Measurements from ENCODE around the gene ZNF160.

The ZNF160 gene

GRCh38 chr19:53091413-53092254 is 11.6 kb downstream of the ZNF160 start:
- Histone ChIP-seq H3K36me3 (ENCODE audit: control insufficient read depth, insufficient read depth, low read length, severe bottlenecking) (peaks cover 47% of the 10 kb centered on the region), H3K27me3 (replicated peaks; ENCODE audit: control insufficient read depth, insufficient read depth, low read length) (no peaks in the 10 kb centered on the region), H3K4me3 (ENCODE audit: low read length) (no peak overlapping the region), H3K9ac (ENCODE audit: low read length) (no peak overlapping the region), H3K4me1 (ENCODE audit: control insufficient read depth, insufficient read depth, low read length) (no peaks in the 10 kb centered on the region), H3K9me3 (ENCODE audit: control insufficient read depth, low read length) (no peaks in the 10 kb centered on the region)
- DNase-seq (ENCODE audit: low read depth): no peak

- Histone ChIP-seq H3K9me3 (ENCODE audit: control insufficient read depth, low read length) (no peaks in the 10 kb centered on the region), H3K36me3 (ENCODE audit: control insufficient read depth, insufficient read depth, low read length, severe bottlenecking) (peaks cover 82% of the 10 kb centered on the region), H3K9ac (ENCODE audit: low read length) (no peak overlapping the region), H3K27me3 (replicated peaks; ENCODE audit: control insufficient read depth, insufficient read depth, low read length) (no peaks in the 10 kb centered on the region), H3K4me3 (ENCODE audit: low read length) (no peak overlapping the region), H3K4me1 (ENCODE audit: control insufficient read depth, insufficient read depth, low read length) (no peaks in the 10 kb centered on the region)
- DNase-seq (ENCODE audit: low read depth): no peak
Observed at GRCh38 chr19:53088091-53088490, 15.1 kb downstream of the ZNF160 start.

GRCh38 chr19:53086949-53087348 is 16.3 kb downstream of the ZNF160 start:
- peak; percentile 26 for DNase-seq (ENCODE audit: low read depth)
- no peaks in the 10 kb centered on the region for H3K9me3 ChIP-seq (ENCODE audit: control insufficient read depth, low read length)
- H3K27me3 ChIP-seq (replicated peaks; ENCODE audit: control insufficient read depth, insufficient read depth, low read length): no peaks in the 10 kb centered on the region
- H3K4me1 ChIP-seq (ENCODE audit: control insufficient read depth, insufficient read depth, low read length): no peaks in the 10 kb centered on the region
- no peak overlapping the region for H3K4me3 ChIP-seq (ENCODE audit: low read length)
- peaks cover 91% of the 10 kb centered on the region for H3K36me3 ChIP-seq (ENCODE audit: control insufficient read depth, insufficient read depth, low read length, severe bottlenecking)
- H3K9ac ChIP-seq (ENCODE audit: low read length): no peak overlapping the region

- Histone ChIP-seq H3K9me3 (ENCODE audit: control insufficient read depth, low read length) (peaks cover 8% of the 10 kb centered on the region), H3K36me3 (ENCODE audit: control insufficient read depth, insufficient read depth, low read length, severe bottlenecking) (peaks cover 91% of the 10 kb centered on the region), H3K4me3 (ENCODE audit: low read length) (no peak overlapping the region), H3K27me3 (replicated peaks; ENCODE audit: control insufficient read depth, insufficient read depth, low read length) (no peaks in the 10 kb centered on the region), H3K4me1 (ENCODE audit: control insufficient read depth, insufficient read depth, low read length) (no peaks in the 10 kb centered on the region), H3K9ac (ENCODE audit: low read length) (no peak overlapping the region)
- no peak for DNase-seq (ENCODE audit: low read depth)
Observed at GRCh38 chr19:53085496-53085895, 17.7 kb downstream of the ZNF160 start.

GRCh38 chr19:53082929-53083328 is 20.3 kb downstream of the ZNF160 start:
- peaks cover 11% of the 10 kb centered on the region for H3K9me3 ChIP-seq (ENCODE audit: control insufficient read depth, low read length)
- no peak for DNase-seq (ENCODE audit: low read depth)

GRCh38 chr19:53079313-53079924 is 23.8 kb downstream of the ZNF160 start:
- H3K9ac ChIP-seq (ENCODE audit: low read length): no peak overlapping the region
- peaks cover 76% of the 10 kb centered on the region for H3K36me3 ChIP-seq (ENCODE audit: control insufficient read depth, insufficient read depth, low read length, severe bottlenecking)
- peaks cover 11% of the 10 kb centered on the region for H3K9me3 ChIP-seq (ENCODE audit: control insufficient read depth, low read length)
- no peak overlapping the region for H3K4me3 ChIP-seq (ENCODE audit: low read length)
- H3K4me1 ChIP-seq (ENCODE audit: control insufficient read depth, insufficient read depth, low read length): no peaks in the 10 kb centered on the region
- no peak for DNase-seq (ENCODE audit: low read depth)
- H3K27me3 ChIP-seq (replicated peaks; ENCODE audit: control insufficient read depth, insufficient read depth, low read length): no peaks in the 10 kb centered on the region

More at GRCh38 chr19:53082929-53083328, 20.3 kb downstream of the ZNF160 start:
- Histone ChIP-seq H3K9ac (ENCODE audit: low read length) (no peak overlapping the region), H3K4me3 (ENCODE audit: low read length) (no peak overlapping the region), H3K36me3 (ENCODE audit: control insufficient read depth, insufficient read depth, low read length, severe bottlenecking) (peaks cover 81% of the 10 kb centered on the region), H3K4me1 (ENCODE audit: control insufficient read depth, insufficient read depth, low read length) (no peaks in the 10 kb centered on the region), H3K27me3 (replicated peaks; ENCODE audit: control insufficient read depth, insufficient read depth, low read length) (no peaks in the 10 kb centered on the region)

GRCh38 chr19:53078668-53079067 is 24.6 kb downstream of the ZNF160 start:
- Histone ChIP-seq H3K9ac (ENCODE audit: low read length) (no peak overlapping the region), H3K9me3 (ENCODE audit: control insufficient read depth, low read length) (peaks cover 11% of the 10 kb centered on the region), H3K36me3 (ENCODE audit: control insufficient read depth, insufficient read depth, low read length, severe bottlenecking) (peaks cover 76% of the 10 kb centered on the region), H3K27me3 (replicated peaks; ENCODE audit: control insufficient read depth, insufficient read depth, low read length) (no peaks in the 10 kb centered on the region), H3K4me1 (ENCODE audit: control insufficient read depth, insufficient read depth, low read length) (no peaks in the 10 kb centered on the region), H3K4me3 (ENCODE audit: low read length) (no peak overlapping the region)
- DNase-seq (ENCODE audit: low read depth): no peak

GRCh38 chr19:53076984-53077383 is 26.2 kb downstream of the ZNF160 start:
- DNase-seq (ENCODE audit: low read depth): peak; percentile 33
- H3K4me3 ChIP-seq (ENCODE audit: low read length): no peak overlapping the region
- no peaks in the 10 kb centered on the region for H3K4me1 ChIP-seq (ENCODE audit: control insufficient read depth, insufficient read depth, low read length)
- peaks cover 23% of the 10 kb centered on the region for H3K9me3 ChIP-seq (ENCODE audit: control insufficient read depth, low read length)
- H3K36me3 ChIP-seq (ENCODE audit: control insufficient read depth, insufficient read depth, low read length, severe bottlenecking): peaks cover 76% of the 10 kb centered on the region
- H3K9ac ChIP-seq (ENCODE audit: low read length): no peak overlapping the region
- H3K27me3 ChIP-seq (replicated peaks; ENCODE audit: control insufficient read depth, insufficient read depth, low read length): no peaks in the 10 kb centered on the region

- Histone ChIP-seq H3K4me1 (ENCODE audit: control insufficient read depth, insufficient read depth, low read length) (no peaks in the 10 kb centered on the region), H3K36me3 (ENCODE audit: control insufficient read depth, insufficient read depth, low read length, severe bottlenecking) (peaks cover 79% of the 10 kb centered on the region), H3K9ac (ENCODE audit: low read length) (no peak overlapping the region), H3K9me3 (ENCODE audit: control insufficient read depth, low read length) (peaks cover 76% of the 10 kb centered on the region), H3K4me3 (ENCODE audit: low read length) (peak overlapping the region; percentile 71), H3K27me3 (replicated peaks; ENCODE audit: control insufficient read depth, insufficient read depth, low read length) (no peaks in the 10 kb centered on the region)
- no peak for DNase-seq (ENCODE audit: low read depth)
Observed at GRCh38 chr19:53068834-53069233, 34.4 kb downstream of the ZNF160 start.

- Histone ChIP-seq H3K4me3 (ENCODE audit: low read length) (peak overlapping the region; percentile 71), H3K9me3 (ENCODE audit: control insufficient read depth, low read length) (peaks cover 74% of the 10 kb centered on the region), H3K9ac (ENCODE audit: low read length) (no peak overlapping the region), H3K36me3 (ENCODE audit: control insufficient read depth, insufficient read depth, low read length, severe bottlenecking) (peaks cover 72% of the 10 kb centered on the region), H3K27me3 (replicated peaks; ENCODE audit: control insufficient read depth, insufficient read depth, low read length) (no peaks in the 10 kb centered on the region), H3K4me1 (ENCODE audit: control insufficient read depth, insufficient read depth, low read length) (no peaks in the 10 kb centered on the region)
- no peak for DNase-seq (ENCODE audit: low read depth)
Observed at GRCh38 chr19:53068199-53068598, 35.0 kb downstream of the ZNF160 start.

- Histone ChIP-seq H3K9me3 (ENCODE audit: control insufficient read depth, low read length) (no peaks in the 10 kb centered on the region), H3K9ac (ENCODE audit: low read length) (no peak overlapping the region), H3K36me3 (ENCODE audit: control insufficient read depth, insufficient read depth, low read length, severe bottlenecking) (no peaks in the 10 kb centered on the region), H3K4me3 (ENCODE audit: low read length) (peak overlapping the region; percentile 62), H3K4me1 (ENCODE audit: control insufficient read depth, insufficient read depth, low read length) (peaks cover 2% of the 10 kb centered on the region), H3K27me3 (replicated peaks; ENCODE audit: control insufficient read depth, insufficient read depth, low read length) (peaks cover 3% of the 10 kb centered on the region)
- peak; percentile 31 for DNase-seq (ENCODE audit: low read depth)
Observed at GRCh38 chr19:53057904-53058580, 45.2 kb downstream of the ZNF160 start.
